Activated CD8-positive, alpha-beta memory T cell treated with anti-CD3 and anti-CD28 coated beads for 36 hours (primary cell): Measurements from ENCODE around the gene PBX1. TPM values are rescaled to one million over a fixed set of nuclear protein-coding genes. Genes with fewer than 3 reads are reported as not detected.

Source experiments
- CTCF ChIA-PET: fragments of 350-600 bp; sonication (Branson Sonifier 250); formaldehyde crosslinking; loops from one replicate; lab custom pipeline; 2021; ENCODE audit warnings: antibody characterized with exemption; lab: Charles Lee
- POLR2A ChIA-PET: fragments of 350-600 bp; sonication (Branson Sonifier 250); formaldehyde crosslinking; loops from one replicate; lab custom pipeline; 2021; ENCODE audit warnings: antibody characterized with exemption; lab: Charles Lee
- total RNA-seq, 2 experiments: library from RNA; stranded (reverse); gene quantifications; one replicate each; pipeline ENCODE4 v1.2.3, GENCODE V29; 2021

PBX1 gene
- total RNA-seq, 2 experiments from 2014 or later, result not detected

- ChIA-PET CTCF (no interaction called here), POLR2A (no interaction called here)
Measured at GRCh38 chr1:164678136-164678700, 119.2 kb downstream of the PBX1 start.

GRCh38 chr1:164682570-164682969 lies 123.6 kb downstream of the PBX1 start:
- ChIA-PET CTCF (no interaction called here), POLR2A (no interaction called here)

- ChIA-PET POLR2A (no interaction called here), CTCF (no interaction called here)
Measured at GRCh38 chr1:164683235-164683634, 124.3 kb downstream of the PBX1 start.

GRCh38 chr1:164685266-164686035 lies 126.5 kb downstream of the PBX1 start:
- CTCF ChIA-PET, result no interaction called here
- POLR2A ChIA-PET, result no interaction called here

DNA sequence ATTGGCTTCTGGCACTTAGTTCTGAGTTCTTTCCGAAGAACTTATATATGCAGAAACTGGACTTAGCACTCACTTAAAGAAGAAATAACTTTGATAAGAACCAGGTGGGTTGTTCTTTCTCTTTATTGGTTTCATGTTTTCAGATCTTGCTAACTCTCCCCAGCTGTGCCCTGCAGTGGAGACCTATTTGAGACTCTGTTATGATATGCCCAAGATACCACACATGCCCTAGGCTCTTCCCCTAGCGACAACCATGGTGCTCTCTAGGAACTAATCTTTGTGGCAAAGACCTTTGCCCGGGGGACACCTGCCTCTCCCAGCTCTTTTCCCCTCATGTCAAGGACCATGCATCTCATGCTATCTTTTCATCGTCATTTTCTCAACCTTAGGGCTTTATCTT lies 128.8 kb downstream of the PBX1 start:
- POLR2A ChIA-PET, result no interaction called here

DNA sequence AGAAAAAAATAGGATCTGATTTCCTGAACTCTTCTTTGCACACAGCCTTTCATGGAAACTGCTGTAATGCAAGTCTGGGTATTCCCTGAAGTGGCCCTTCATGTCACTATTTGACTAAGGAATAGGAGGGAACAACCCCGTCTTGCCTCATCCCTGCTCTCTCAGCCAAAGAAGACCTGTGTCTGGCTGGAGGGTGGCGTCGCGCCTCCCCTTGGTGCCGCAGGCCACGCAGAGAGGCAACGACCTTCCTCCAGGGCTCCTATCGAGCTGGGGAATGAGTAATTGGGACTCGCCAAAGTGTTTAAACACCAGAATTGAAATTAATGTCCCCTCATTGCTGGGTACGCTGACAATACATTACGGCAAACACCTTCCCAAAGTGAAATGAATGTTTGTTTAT lies 129.8 kb downstream of the PBX1 start:
- ChIA-PET POLR2A (no interaction called here), CTCF (no interaction called here)

More for the DNA sequence above, 128.8 kb downstream of the PBX1 start:
- CTCF ChIA-PET, result no interaction called here

DNA sequence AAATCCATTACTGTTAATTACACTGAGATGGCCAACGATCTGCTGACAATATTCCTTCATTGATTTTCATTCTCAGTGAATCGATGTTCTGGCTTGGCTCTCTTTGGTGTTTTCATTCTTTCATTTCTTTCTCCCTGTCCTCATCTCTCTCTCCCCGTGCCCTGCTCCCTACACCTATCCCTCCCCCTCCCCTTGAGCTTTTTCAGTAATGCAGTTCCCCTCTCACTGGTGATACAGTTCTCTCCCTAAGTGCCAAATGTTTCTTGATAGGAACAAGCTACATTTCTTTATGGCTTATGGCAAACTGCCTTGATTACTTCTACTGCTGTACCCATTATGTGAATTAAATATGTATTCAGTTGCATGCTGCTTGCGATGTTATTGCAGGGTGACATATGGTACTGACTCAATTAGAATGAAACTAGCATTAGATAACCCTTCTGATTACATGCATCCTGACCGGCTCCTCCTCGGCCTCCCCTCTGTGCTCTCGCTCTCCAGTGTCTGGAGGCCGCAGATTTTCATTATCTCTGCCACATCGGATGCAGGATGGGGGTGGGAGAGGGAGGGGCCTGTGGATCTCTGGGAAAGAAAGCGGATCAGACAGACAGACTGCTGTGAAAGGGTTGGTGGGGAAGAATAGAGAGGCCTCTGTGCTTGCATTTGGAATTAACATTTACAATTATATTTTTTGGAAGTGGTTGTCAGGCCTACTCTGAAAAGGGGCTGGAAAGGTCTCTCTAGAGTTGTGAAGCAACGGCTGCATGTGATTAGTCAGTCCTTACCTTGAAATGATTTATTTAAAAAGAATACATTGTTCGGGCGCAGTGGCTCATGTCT lies 130.9 kb downstream of the PBX1 start:
- CTCF ChIA-PET, result no interaction called here
- POLR2A ChIA-PET, result no interaction called here

DNA sequence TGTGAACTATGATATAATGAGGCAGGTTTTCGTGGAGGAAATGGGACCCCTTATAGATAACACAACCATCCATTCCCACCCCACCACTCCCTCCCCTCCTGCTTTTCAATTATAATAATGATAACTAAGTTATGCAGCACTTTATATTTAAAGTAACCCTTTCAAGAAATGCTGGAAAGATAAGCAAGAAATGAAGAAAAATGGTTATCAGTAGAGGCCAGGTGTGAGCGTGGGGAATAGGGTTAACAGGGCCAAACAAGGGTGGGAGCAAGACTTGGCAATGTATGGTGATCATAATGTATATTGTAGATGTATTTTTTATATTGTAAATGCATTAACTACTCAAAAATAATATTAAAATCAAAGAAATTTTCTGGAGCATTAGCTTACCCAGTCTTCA lies 133.4 kb downstream of the PBX1 start:
- ChIA-PET POLR2A (no interaction called here), CTCF (no interaction called here)

GRCh38 chr1:164693564-164694359 lies 134.8 kb downstream of the PBX1 start:
- CTCF ChIA-PET, result no interaction called here
- POLR2A ChIA-PET, result no interaction called here

GRCh38 chr1:164694505-164694904 lies 135.5 kb downstream of the PBX1 start:
- ChIA-PET CTCF (no interaction called here), POLR2A (no interaction called here)

DNA sequence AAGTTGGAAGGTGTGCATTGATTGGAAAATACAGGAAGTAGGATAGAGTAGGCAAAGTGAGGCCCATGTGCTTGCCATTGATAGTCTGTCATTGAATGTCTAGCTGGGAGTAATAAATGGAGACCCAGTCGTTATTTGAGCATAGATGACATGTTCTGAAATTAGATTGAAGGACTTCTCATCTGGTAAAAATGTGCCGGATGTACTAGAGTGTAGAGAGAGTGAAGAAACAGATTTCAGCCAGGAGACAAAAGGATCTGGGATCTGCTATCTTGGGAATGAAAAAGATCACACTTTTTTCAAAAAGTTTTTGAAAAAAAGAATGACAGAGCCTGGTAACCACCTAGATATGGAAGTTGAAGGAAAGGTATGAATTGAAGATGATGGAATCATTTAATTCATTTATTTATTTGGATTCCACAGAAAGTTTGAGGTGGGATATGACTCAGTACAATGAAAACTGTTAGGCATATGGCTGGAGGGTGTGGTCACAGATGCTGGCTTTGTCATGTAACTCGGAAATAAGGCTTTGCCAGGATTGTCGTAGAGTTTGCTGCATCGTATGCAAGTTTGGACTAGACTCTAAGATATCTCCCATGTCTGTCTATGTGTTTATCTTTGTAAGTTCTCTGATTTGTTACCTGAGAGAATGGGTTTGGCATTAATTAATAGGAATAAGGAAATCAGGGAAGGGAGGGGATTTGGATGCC lies 137.1 kb downstream of the PBX1 start:
- ChIA-PET POLR2A (no interaction called here), CTCF (no interaction called here)

DNA sequence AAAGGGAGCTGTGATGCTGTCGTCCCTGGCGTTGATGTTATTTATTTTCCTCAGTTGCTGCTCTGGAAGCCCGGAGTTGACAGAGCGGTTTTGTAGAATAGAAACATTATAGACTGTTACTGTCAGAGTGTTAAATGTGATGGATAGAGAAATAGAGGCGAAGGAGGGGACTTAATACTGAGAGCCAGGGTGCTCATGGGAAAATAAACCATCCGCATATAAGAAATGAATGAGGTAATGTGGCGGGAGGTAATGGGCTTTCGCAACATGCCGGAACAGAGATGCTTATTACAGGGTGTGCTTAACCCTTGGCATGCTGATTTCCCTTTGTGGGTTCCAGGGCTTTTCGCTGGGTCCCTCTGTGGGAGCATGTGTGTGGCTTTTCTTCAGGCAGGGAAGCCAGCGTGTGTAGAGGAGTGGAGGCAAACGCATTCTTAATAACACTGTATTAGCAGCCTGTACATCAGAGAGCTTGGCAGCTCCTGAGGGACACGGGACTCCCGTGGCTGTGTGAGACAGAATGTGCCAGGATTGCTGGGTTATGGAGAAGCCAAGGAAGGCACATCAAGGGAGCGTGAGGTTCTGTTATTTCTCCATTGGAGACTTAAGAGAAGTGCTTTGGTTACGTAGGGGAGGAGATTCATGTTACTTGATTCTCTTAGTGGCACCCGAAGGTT lies 141.0 kb downstream of the PBX1 start:
- CTCF ChIA-PET, result no interaction called here
- POLR2A ChIA-PET, result no interaction called here

DNA sequence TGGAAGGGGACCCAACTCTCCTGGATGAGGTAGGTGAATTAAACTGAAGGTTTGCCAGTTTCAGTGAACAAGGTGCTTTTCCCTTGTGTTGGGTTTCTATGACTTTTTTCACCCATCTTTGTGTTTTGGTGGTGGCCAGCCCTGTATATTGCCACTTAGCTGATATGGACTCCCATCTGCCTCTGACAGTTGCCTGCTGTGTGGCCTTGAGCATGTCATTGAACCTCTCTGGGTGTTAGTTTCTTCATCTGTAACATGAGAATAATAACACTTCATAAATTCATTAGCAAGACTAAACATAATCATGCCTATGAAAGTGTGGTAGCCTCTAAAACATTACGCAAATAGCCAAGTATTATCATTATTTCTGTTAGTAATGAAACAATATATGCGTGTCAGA lies 141.7 kb downstream of the PBX1 start:
- ChIA-PET POLR2A (no interaction called here), CTCF (interaction anchor here (0.5 kb wide), 1 partner anchor 1232 kb away, joined by 4 read pairs; no protein-coding TSS in a partner anchor)

DNA sequence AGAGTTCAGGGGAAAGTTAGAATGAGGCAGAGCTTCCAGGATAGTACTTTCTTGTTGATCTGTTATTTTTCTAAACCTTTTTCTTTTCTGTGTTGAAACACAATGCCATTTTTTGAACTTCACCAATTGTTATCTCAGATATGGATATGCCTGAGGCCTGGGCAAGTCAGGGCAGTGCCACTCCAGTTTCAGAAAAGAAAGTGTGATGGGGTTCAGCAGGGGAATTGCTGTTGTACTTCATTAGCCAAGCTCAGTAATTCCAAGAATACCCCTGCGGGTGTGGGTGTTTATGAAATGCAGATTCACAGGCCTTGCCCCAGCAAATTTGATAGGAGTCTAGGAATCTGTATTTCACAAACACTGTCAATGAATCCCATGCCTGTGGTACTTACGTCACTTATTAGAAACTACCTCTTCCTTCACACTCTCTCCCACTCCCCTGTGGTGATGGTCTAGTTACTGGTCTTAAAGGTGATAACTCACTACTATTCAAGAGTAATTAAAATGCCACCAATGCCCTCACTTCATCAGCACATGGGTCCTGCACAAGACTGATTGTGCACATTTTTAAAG lies 142.3 kb downstream of the PBX1 start:
- POLR2A ChIA-PET, result no interaction called here
- CTCF ChIA-PET, result interaction anchor here (0.5 kb wide), 1 partner anchor 1231 kb away, joined by 4 read pairs; no protein-coding TSS in a partner anchor

GRCh38 chr1:164702216-164702615 lies 143.2 kb downstream of the PBX1 start:
- ChIA-PET POLR2A (no interaction called here), CTCF (no interaction called here)

DNA sequence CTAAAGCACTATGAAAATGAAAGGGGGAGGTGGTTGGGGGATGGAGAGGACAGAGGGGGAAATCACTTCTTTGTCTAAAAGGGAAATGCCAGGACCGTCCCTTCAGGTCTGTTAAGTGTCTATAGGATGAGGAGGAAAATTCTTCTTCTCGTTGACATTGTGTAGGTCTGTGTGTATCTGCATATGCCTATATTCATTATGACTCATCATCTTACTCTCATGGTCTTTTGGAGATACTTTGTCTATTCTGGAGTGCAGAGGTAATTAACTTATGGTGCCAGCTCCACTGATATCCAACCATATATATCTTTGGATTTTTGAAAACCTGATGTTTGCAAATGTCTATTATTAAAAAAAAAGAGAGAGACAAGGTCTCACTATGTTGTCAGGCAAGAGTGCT lies 143.7 kb downstream of the PBX1 start:
- CTCF ChIA-PET, result no interaction called here
- POLR2A ChIA-PET, result no interaction called here

DNA sequence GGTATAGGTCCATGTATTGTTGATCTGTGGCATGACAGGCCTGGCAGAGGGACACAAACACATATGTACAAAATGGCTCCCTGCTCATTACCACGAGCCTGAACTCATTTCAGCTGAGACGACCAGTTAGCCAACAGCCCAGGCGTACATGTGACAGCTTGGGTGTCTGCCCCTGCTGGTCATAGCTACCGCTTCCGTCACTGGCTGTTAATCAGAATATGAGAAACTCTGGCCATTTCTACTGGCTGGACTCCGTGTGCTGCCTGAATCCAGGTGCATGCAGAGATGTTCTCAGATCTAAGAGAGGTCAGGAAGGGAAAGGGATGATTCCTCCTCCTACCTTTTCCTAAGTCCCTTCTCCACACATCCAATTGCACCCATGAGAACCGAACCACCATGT lies 144.5 kb downstream of the PBX1 start:
- CTCF ChIA-PET, result no interaction called here
- POLR2A ChIA-PET, result no interaction called here

DNA sequence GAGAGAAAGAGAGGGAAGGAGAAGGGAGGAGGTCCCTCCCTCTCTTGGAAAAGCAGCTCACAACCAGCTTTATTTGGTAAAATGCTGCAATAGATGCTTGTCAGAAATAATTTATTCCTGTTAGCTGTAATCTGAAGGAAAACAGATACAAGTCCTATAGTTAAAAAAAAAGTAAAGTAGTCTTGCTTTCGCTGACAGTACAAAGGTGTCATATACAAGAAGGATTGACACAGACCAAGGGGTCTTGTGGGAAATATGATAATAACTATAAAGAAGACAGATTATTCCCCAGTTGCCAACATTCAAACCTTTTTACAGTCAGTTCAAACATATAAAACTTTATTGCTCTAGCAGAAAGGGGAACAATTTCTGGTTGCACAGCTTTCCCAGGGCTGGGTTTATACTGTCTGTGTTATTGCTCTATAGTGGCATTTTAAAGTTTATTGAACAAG lies 145.0 kb downstream of the PBX1 start:
- POLR2A ChIA-PET, result no interaction called here
- CTCF ChIA-PET, result no interaction called here
